Measurements from ENCODE around the gene LRG1. TPM values are rescaled to one million over a fixed set of nuclear protein-coding genes. Genes with fewer than 3 reads are reported as not detected.
"Not testable (repeated sequence)": the region's sequence is repeated elsewhere in the genome, so short reads cannot be mapped to it uniquely, and the experiment has no call there.

Gene LRG1
- total RNA-seq, 2 donors from 2014 or later, result 2.5 to 3.6 TPM

DNA sequence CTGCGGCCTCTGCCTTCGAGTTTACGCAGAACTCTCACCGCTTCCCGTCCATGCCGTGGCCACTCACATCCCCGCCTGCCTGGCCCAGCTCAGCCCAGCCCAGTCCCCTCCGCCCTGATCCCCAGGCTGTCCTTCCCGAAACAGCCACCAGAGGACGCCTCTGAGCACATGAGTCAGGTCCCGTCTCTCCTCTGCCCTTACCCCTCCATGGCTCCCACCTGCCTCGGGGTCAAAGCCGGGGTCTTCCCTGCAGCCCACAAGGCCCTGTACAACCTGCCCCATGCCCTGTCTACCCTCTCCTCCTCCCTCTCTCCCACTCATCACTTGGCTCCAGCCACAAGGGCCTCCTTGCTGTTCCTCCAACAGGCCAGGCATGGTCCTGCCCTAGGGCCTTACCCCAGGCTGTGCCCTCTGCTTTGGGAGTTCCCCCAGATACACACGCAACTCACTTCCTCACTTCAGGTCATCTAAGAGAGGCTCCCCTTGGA is 27.8 kb upstream of the LRG1 start:
- H3K27me3 ChIP-seq (replicated peaks; ENCODE audit: insufficient read depth), result no peaks in the 10 kb centered on the region
- H3K27ac ChIP-seq, result no peak overlapping the region
- H3K4me1 ChIP-seq (replicated peaks), result no peaks in the 10 kb centered on the region
- TF ChIP-seq POLR2A (IDR thresholded peaks at IDR 0.05) (no peak), POLR2AphosphoS5 (IDR thresholded peaks at IDR 0.05) (no peak)
- TF ChIP-seq, protein P1, sequence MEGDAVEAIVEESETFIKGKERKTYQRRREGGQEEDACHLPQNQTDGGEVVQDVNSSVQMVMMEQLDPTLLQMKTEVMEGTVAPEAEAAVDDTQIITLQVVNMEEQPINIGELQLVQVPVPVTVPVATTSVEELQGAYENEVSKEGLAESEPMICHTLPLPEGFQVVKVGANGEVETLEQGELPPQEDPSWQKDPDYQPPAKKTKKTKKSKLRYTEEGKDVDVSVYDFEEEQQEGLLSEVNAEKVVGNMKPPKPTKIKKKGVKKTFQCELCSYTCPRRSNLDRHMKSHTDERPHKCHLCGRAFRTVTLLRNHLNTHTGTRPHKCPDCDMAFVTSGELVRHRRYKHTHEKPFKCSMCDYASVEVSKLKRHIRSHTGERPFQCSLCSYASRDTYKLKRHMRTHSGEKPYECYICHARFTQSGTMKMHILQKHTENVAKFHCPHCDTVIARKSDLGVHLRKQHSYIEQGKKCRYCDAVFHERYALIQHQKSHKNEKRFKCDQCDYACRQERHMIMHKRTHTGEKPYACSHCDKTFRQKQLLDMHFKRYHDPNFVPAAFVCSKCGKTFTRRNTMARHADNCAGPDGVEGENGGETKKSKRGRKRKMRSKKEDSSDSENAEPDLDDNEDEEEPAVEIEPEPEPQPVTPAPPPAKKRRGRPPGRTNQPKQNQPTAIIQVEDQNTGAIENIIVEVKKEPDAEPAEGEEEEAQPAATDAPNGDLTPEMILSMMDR (IDR thresholded peaks at IDR 0.05), result peak in 3 of 4 experiments; percentile 29 to 59 (median 43)
- no peaks in the 10 kb centered on the region for H3K9me3 ChIP-seq
- intact Hi-C loops (cut with DNase I), result no loop called here
- no peaks in the 10 kb centered on the region for H3K36me3 ChIP-seq
- H3K4me3 ChIP-seq, result no peak overlapping the region
- WGBS, result 50% methylated on average over 14 of the region's 14 CpGs
- no peak for DNase-seq (ENCODE audit: low spot score)

DNA sequence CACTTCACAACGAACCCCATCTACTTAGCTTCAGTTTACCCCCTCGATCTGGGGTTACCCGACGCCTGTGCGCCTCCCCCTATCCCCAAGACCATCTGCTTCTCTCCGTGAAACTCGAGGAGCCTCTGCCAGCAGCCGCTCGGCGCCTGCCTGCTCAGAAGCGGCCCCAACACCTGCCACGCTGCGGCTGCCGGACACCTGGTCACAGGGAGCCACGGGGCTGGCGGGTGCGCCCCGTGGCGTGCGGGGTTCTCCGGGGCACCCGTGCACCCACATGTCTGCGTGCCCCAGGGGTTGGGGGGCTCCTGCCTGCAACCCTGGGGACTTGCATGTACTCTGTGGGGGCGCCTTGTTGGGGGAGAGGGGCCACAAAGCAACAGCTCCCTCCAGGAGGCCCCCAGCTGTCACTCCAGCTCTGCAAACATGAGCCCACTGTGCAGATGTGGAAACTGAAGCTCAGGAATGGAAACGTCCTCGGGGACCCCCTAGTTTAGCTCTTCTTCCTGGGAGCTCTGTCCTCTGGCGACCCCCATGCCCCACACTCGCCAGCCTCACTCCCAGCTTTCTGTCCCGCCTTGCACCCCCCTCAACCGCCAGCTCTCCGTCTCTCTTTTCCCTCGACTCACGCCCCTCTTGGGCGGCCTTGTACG is 26.7 kb upstream of the LRG1 start:
- Histone ChIP-seq H3K27ac (no peak overlapping the region), H3K4me3 (no peak overlapping the region), H3K36me3 (no peaks in the 10 kb centered on the region), H3K9me3 (no peaks in the 10 kb centered on the region), H3K27me3 (replicated peaks; ENCODE audit: insufficient read depth) (no peaks in the 10 kb centered on the region), H3K4me1 (replicated peaks) (no peaks in the 10 kb centered on the region)
- DNase-seq (ENCODE audit: low spot score), result no peak
- TF ChIP-seq POLR2AphosphoS5 (IDR thresholded peaks at IDR 0.05) (no peak), POLR2A (IDR thresholded peaks at IDR 0.05) (no peak)
- TF ChIP-seq, protein P1 (IDR thresholded peaks at IDR 0.05), result no peak
- intact Hi-C loops (cut with DNase I), result no loop called here
- 85% methylated on average over 35 of the region's 35 CpGs for WGBS

DNA sequence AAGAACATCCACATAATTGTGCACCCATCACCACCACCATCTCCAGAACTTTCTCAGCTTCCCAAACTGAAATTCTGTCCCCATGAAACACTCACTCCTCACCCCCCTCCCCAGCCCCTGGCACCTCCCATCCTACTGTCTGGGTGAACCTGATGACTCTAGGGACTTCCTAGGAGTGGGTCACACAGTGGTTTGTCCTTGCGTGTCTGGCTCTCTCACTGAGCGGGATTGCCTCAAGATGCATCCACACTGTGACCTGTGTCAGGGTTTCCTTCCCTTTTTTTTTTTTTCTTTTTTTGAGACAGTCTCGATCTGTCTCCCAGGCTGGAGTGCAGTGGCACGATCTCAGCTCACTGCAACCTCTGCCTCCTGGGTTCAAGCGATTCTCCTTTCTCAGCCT is 23.7 kb upstream of the LRG1 start:
- intact Hi-C loops (cut with DNase I); H3K27me3 ChIP-seq (replicated peaks; ENCODE audit: insufficient read depth); DNase-seq (ENCODE audit: low spot score); H3K27ac ChIP-seq; H3K4me1 ChIP-seq (replicated peaks); H3K9me3 ChIP-seq; H3K36me3 ChIP-seq; H3K4me3 ChIP-seq: not testable (repeated sequence)
- 75% methylated on average over 5 of the region's 5 CpGs for WGBS

DNA sequence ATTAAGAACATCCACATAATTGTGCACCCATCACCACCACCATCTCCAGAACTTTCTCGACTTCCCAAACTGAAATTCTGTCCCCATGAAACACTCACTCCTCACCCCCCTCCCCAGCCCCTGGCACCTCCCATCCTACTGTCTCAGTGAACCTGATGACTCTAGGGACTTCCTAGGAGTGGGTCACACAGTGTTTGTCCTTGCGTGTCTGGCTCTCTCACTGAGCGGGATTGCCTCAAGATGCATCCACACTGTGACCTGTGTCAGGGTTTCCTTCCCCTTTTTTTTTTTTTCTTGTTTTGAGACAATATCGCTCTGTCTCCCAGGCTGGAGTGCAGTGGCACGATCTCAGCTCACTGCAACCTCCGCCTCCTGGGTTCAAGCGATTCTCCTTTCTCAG is 22.2 kb upstream of the LRG1 start:
- H3K4me3 ChIP-seq; DNase-seq (ENCODE audit: low spot score); H3K9me3 ChIP-seq; H3K27me3 ChIP-seq (replicated peaks; ENCODE audit: insufficient read depth); H3K4me1 ChIP-seq (replicated peaks); intact Hi-C loops (cut with DNase I); H3K27ac ChIP-seq; H3K36me3 ChIP-seq: not testable (repeated sequence)
- WGBS, result 84% methylated on average over 7 of the region's 7 CpGs

GRCh38 chr19:4559569-4559968 is 19.7 kb upstream of the LRG1 start, which contains the start of gene SEMA6B:
SEMA6B (minus strand) TSS chr19:4559684; CDS start chr19:4558457, 1,227 bp downstream.
- no peak for DNase-seq (ENCODE audit: low spot score)
- intact Hi-C loops (cut with DNase I), result no loop called here
- Histone ChIP-seq H3K4me1 (replicated peaks) (no peaks in the 10 kb centered on the region), H3K9me3 (no peaks in the 10 kb centered on the region), H3K36me3 (no peaks in the 10 kb centered on the region), H3K4me3 (peak within 1 kb of the TSS in 1 of 2 donors; percentile 15), H3K27ac (no peak within 1 kb of the TSS), H3K27me3 (replicated peaks; ENCODE audit: insufficient read depth) (no peaks in the 10 kb centered on the region)
- TF ChIP-seq POLR2A (IDR thresholded peaks at IDR 0.05) (no peak), POLR2AphosphoS5 (IDR thresholded peaks at IDR 0.05) (peak; percentile 21)
- TF ChIP-seq, protein P1 (IDR thresholded peaks at IDR 0.05), result no peak
- WGBS, result 72% methylated on average over 13 of the region's 13 CpGs
